HCT116 (cell line): Measurements from ENCODE around the gene IL3RA. TPM values are rescaled to one million over a fixed set of nuclear protein-coding genes. Genes with fewer than 3 reads are reported as not detected.

Source experiments
- ATAC-seq: fragments of 200-7000 bp; cut with Tn5 transposase; 2 replicates; pipeline ENCODE4 v1.9.1; 2020; ENCODE audit warnings: mild to moderate bottlenecking, moderate library complexity
- BruUV-seq: library from RNA; stranded (reverse); fragments of 400-500 nt; replicated peaks from 2 replicates; lab custom pipeline; 2021; lab: Mats Ljungman, UMichigan
- CTCF ChIA-PET: fragments of 300-600 bp; sonication (Branson Sonifier 250); formaldehyde crosslinking; loops from one replicate; lab custom pipeline; 2021; ENCODE audit warnings: antibody characterized with exemption; lab: Charles Lee
- POLR2A ChIA-PET: fragments of 300-600, 350-600 bp; sonication (Branson Sonifier 250); formaldehyde crosslinking; loops from one replicate; lab custom pipeline; 2021; ENCODE audit warnings: antibody characterized with exemption; lab: Charles Lee
- RAD21 ChIA-PET, 2 experiments: fragments of 300-600 bp; sonication (Branson Sonifier 250); formaldehyde crosslinking; loops; one replicate each; lab custom pipeline; 2023; ENCODE audit warnings: low total read pairs in 2 of 2; ENCODE audit not compliant: uncharacterized antibody in 2 of 2, unreplicated experiment in 2 of 2, low non-redundant PET in 1 of 2; lab: Charles Lee
- DNase-seq: peaks from one replicate; pipeline ENCODE4 v3.0.0-alpha.2; 2010; ENCODE audit warnings: low read depth, low spot score
- H2AFZ ChIP-seq: fragments of 200-600 bp; shearing (Covaris generic), sonication (generic); 2 replicates; pipeline ENCODE4 v1.6.1; 2017; ENCODE audit warnings: low read depth, mixed run types, mixed read lengths, antibody characterized with exemption, low read length; ENCODE audit not compliant: poor library complexity, severe bottlenecking
- H3K27ac ChIP-seq: 2 replicates; pipeline ENCODE4 v1.5.1; 2012; ENCODE audit warnings: low read depth, low read length
- H3K27me3 ChIP-seq: fragments of 200-600 bp; sonication (generic); 2 replicates; pipeline ENCODE4 v1.6.1; 2016; ENCODE audit warnings: mixed run types, low read length, mixed read lengths; ENCODE audit not compliant: insufficient read depth
- H3K36me3 ChIP-seq, 2 experiments: fragments of 200-500 bp in 1 of 2; fragments of 200-600 bp in 1 of 2; sonication (Bioruptor generic) in 1 of 2; sonication (generic) in 1 of 2; 2 replicates each; pipeline versions ENCODE4 v1.5.1 to v1.6.1; 2014 to 2016; ENCODE audit warnings: low read length in 2 of 2, inconsistent platforms in 1 of 2, mixed read lengths in 1 of 2, mixed run types in 1 of 2; ENCODE audit not compliant: insufficient read depth in 2 of 2, control insufficient read depth in 1 of 2
- H3K4me1 ChIP-seq, 2 experiments: fragments of 200-600 bp in 1 of 2; sonication (generic) in 1 of 2; 2 replicates each; pipeline versions ENCODE4 v1.5.1 to v1.6.1; 2012 to 2017; ENCODE audit warnings: low read length in 2 of 2, inconsistent platforms in 1 of 2, mild to moderate bottlenecking in 1 of 2, mixed read lengths in 1 of 2, mixed run types in 1 of 2, moderate library complexity in 1 of 2; ENCODE audit not compliant: insufficient read depth in 2 of 2, control insufficient read depth in 1 of 2
- H3K4me2 ChIP-seq: fragments of 200-600 bp; sonication (generic); 2 replicates; pipeline ENCODE4 v1.6.1; 2017; ENCODE audit warnings: mixed run types, low read length, mixed read lengths
- H3K4me3 ChIP-seq, 2 experiments: fragments of 200-600 bp in 1 of 2; sonication (generic) in 1 of 2; replicated peaks in 1 of 2; 2 replicates each; pipeline ENCODE4 v1.5.1; 2011 to 2016; ENCODE audit warnings: low read length in 2 of 2, control low read depth in 1 of 2, low read depth in 1 of 2, mild to moderate bottlenecking in 1 of 2, mixed read lengths in 1 of 2, mixed run types in 1 of 2
- H3K79me2 ChIP-seq: fragments of 200-600 bp; sonication (generic); 2 replicates; pipeline ENCODE4 v1.6.1; 2017; ENCODE audit warnings: mild to moderate bottlenecking, mixed run types, low read length, moderate library complexity, mixed read lengths; ENCODE audit not compliant: insufficient read depth
- H3K9ac ChIP-seq: fragments of 200-600 bp; sonication (generic); 2 replicates; pipeline ENCODE4 v1.6.1; 2016; ENCODE audit warnings: low read length, mixed read lengths
- H3K9me2 ChIP-seq: fragments of 200-600 bp; sonication (generic), shearing (Covaris generic); 2 replicates; pipeline ENCODE4 v1.6.1; 2017; ENCODE audit warnings: mixed run types, mild to moderate bottlenecking, moderate library complexity; ENCODE audit not compliant: insufficient read depth
- H3K9me3 ChIP-seq, 2 experiments: fragments of 200-500 bp in 1 of 2; fragments of 200-600 bp in 1 of 2; sonication (Bioruptor generic) in 1 of 2; sonication (generic) in 1 of 2; 2 replicates each; pipeline ENCODE4 v1.6.1; 2014 to 2017; ENCODE audit warnings: low read length in 2 of 2, mixed read lengths in 2 of 2, inconsistent platforms in 1 of 2, low read depth in 1 of 2, mild to moderate bottlenecking in 1 of 2, mixed run types in 1 of 2, moderate library complexity in 1 of 2; ENCODE audit not compliant: control insufficient read depth in 1 of 2, insufficient read depth in 1 of 2
- H4K20me1 ChIP-seq: fragments of 200-600 bp; sonication (generic), shearing (Covaris generic); 2 replicates; pipeline ENCODE4 v1.6.1; 2017; ENCODE audit warnings: mixed run types, mild to moderate bottlenecking, moderate library complexity; ENCODE audit not compliant: insufficient read depth
- CBX3 ChIP-seq: IDR thresholded peaks from 2 replicates; pipeline ENCODE4 v1.6.1; 2012; ENCODE audit warnings: low read depth
- CEBPB ChIP-seq: IDR thresholded peaks from 2 replicates; pipeline ENCODE4 v1.6.1; 2012; ENCODE audit warnings: low read depth
- CTCF ChIP-seq, 3 experiments: fragments of 200-600 bp in 1 of 3; sonication (generic) in 1 of 3; IDR thresholded peaks in 2 of 3; conservative IDR thresholded peaks in 1 of 3; 2 replicates each; pipeline ENCODE4 v1.5.1; 2012 to 2017; ENCODE audit warnings: low read depth in 2 of 3, low read length in 2 of 3, antibody characterized with exemption in 1 of 3, borderline replicate concordance in 1 of 3, control low read depth in 1 of 3, mild to moderate bottlenecking in 1 of 3, mixed read lengths in 1 of 3, mixed run types in 1 of 3, moderate library complexity in 1 of 3; ENCODE audit not compliant: insufficient read depth in 1 of 3
- EGR1 ChIP-seq: IDR thresholded peaks from 2 replicates; pipeline ENCODE4 v1.6.1; 2012; ENCODE audit warnings: low read depth
- ELF1 ChIP-seq: IDR thresholded peaks from 2 replicates; pipeline ENCODE4 v1.6.1; 2012; ENCODE audit warnings: low read depth, borderline replicate concordance
- EZH2 ChIP-seq: fragments of 200-600 bp; sonication (generic); IDR thresholded peaks from 2 replicates; pipeline ENCODE4 v1.6.1; 2017; ENCODE audit warnings: antibody characterized with exemption, mixed run types
- EZH2phosphoT487 ChIP-seq: fragments of 200-600 bp; IDR thresholded peaks from 2 replicates; pipeline ENCODE4 v1.6.1; 2018; ENCODE audit warnings: antibody characterized with exemption, borderline replicate concordance
- POLR2AphosphoS5 ChIP-seq: IDR thresholded peaks from 2 replicates; pipeline ENCODE4 v1.6.1; 2011; ENCODE audit warnings: mild to moderate bottlenecking, low read depth, low read length, moderate library complexity
- REST ChIP-seq: IDR thresholded peaks from 2 replicates; pipeline ENCODE4 v1.6.1; 2012; ENCODE audit warnings: low read depth
- SP1 ChIP-seq: IDR thresholded peaks from 2 replicates; pipeline ENCODE4 v1.6.1; 2012; ENCODE audit warnings: low read depth
- SRF ChIP-seq: IDR thresholded peaks from 2 replicates; pipeline ENCODE4 v1.6.1; 2012; ENCODE audit warnings: low read depth
- TCF7L2 ChIP-seq: IDR thresholded peaks from 2 replicates; pipeline ENCODE4 v1.7.0; 2011; ENCODE audit warnings: borderline replicate concordance, inconsistent platforms; ENCODE audit not compliant: insufficient read depth, insufficient read length; ENCODE audit errors: extremely low read depth
- YY1 ChIP-seq: IDR thresholded peaks from 2 replicates; pipeline ENCODE4 v1.6.1; 2011; ENCODE audit warnings: low read length, low read depth, moderate library complexity, mild to moderate bottlenecking; ENCODE audit not compliant: insufficient replicate concordance; ENCODE audit errors: extremely low read depth
- ZFX ChIP-seq: fragments of 450-650 bp; IDR thresholded peaks from 2 replicates; pipeline ENCODE4 v1.6.1; 2017
- ZNF274 ChIP-seq: fragments of 200-500 bp; sonication (Bioruptor generic); IDR thresholded peaks from 2 replicates; pipeline ENCODE4 v1.6.1; 2014; ENCODE audit warnings: mild to moderate bottlenecking, low read depth, low read length, inconsistent platforms
- intact Hi-C: fragments of 100-400 bp; cut with micrococcal nuclease; formaldehyde crosslinking; loops from 2 replicates; pipeline ENCODE4 v1.10.0; 2022
- total RNA-seq: library from RNA; stranded (reverse); gene quantifications from one replicate; pipeline ENCODE4 v1.2.1, GENCODE V29; 2021; ENCODE audit not compliant: unreplicated experiment

The IL3RA gene
- total RNA-seq, 1 experiment from 2014 or later: not detected

GRCh38 chrX:1419545-1420355, 83.2 kb downstream of the IL3RA start (continued):
- no peak for TF ChIP-seq REST
- TF ChIP-seq, all 23 proteins: peak for 0

GRCh38 chrX:1420371-1420770, 83.8 kb downstream of the IL3RA start:
- Histone ChIP-seq H4K20me1 (no peaks in the 10 kb centered on the region), H3K79me2 (no peaks in the 10 kb centered on the region), H3K9me2 (no peaks in the 10 kb centered on the region), H3K4me3 (no peak overlapping the region), H3K9me3 (peaks cover 0 to 5% of the 10 kb centered on the region in 2 experiments; a peak in 1 of 4 replicates), H3K27ac (no peak overlapping the region), H3K36me3 (peaks cover 0 to 30% of the 10 kb centered on the region in 2 experiments; a peak in 2 of 4 replicates), H3K9ac (no peak overlapping the region), H3K27me3 (no peaks in the 10 kb centered on the region), H3K4me1 (no peaks in the 10 kb centered on the region), H2AFZ (no peak overlapping the region), H3K4me2 (no peak overlapping the region)
- intact Hi-C loops: no loop called here
- DNase-seq (no peak), ATAC-seq (no peak)
- RAD21 ChIA-PET: no interaction called here
- CTCF ChIA-PET: no interaction called here
- BruUV-seq: no TSS peak
- POLR2A ChIA-PET: no interaction called here
- no peak for TF ChIP-seq SRF
- no peak for TF ChIP-seq CBX3
- TF ChIP-seq YY1: no peak
- no peak for TF ChIP-seq EZH2
- TF ChIP-seq ZNF274: no peak
- TF ChIP-seq POLR2AphosphoS5: no peak
- TF ChIP-seq CTCF (IDR thresholded peaks at IDR 0.05 in 2 of 3, conservative IDR thresholded peaks at IDR 0.05 in 1 of 3; ENCODE audit: borderline replicate concordance in 1 of 3, insufficient read depth in 1 of 3, low read depth in 2 of 3, low read length in 2 of 3): no peak
- no peak for TF ChIP-seq EGR1
- TF ChIP-seq SP1: no peak
- no peak for TF ChIP-seq ELF1
- TF ChIP-seq ZFX: no peak
- TF ChIP-seq EZH2phosphoT487: no peak
- TF ChIP-seq TCF7L2: no peak
- no peak for TF ChIP-seq CEBPB
- TF ChIP-seq REST: no peak
